HepG2 (cell line): ENCODE data around the gene KRTDAP. TPM values are rescaled to one million over a fixed set of nuclear protein-coding genes. Genes with fewer than 3 reads are reported as not detected.
A peak's percentile ranks its signal among the peaks of the same experiment; 100 is the strongest.

Experiments used
- ARHGAP35 ChIP-seq: sonication (generic); formaldehyde crosslinking; IDR thresholded peaks from 2 replicates; pipeline ENCODE4 v1.9.0; 2022; ENCODE audit warnings: mild to moderate bottlenecking, inconsistent platforms, moderate library complexity, missing genetic modification reagents, borderline replicate concordance
- CEBPG ChIP-seq: IDR thresholded peaks from 2 replicates; pipeline ENCODE4 v1.6.1; 2016
- FOXA1 ChIP-seq, 2 experiments: fragments of 450-650 bp in 1 of 2; sonication (generic) in 1 of 2; formaldehyde crosslinking in 1 of 2; IDR thresholded peaks; 2 replicates each; pipeline versions ENCODE4 v1.4.0 to v1.6.1; 2016 to 2020; ENCODE audit warnings: missing genetic modification reagents in 1 of 2
- FOXP4 ChIP-seq: sonication (generic); formaldehyde crosslinking; IDR thresholded peaks from 2 replicates; pipeline ENCODE4 v1.4.0; 2020; ENCODE audit warnings: missing genetic modification reagents
- GFI1 ChIP-seq: sonication (generic); formaldehyde crosslinking; IDR thresholded peaks from 2 replicates; pipeline ENCODE4 v1.5.0; 2020; ENCODE audit warnings: missing genetic modification reagents, mild to moderate bottlenecking, borderline replicate concordance
- GMEB1 ChIP-seq: sonication (generic); formaldehyde crosslinking; IDR thresholded peaks from 2 replicates; pipeline ENCODE4 v1.5.1; 2020; ENCODE audit warnings: missing genetic modification reagents, mild to moderate bottlenecking, borderline replicate concordance
- HNF1A ChIP-seq, 2 experiments: sonication (generic) in 1 of 2; formaldehyde crosslinking in 1 of 2; IDR thresholded peaks; 2 replicates each; pipeline versions ENCODE4 v1.4.0 to v1.6.1; 2016 to 2020; ENCODE audit warnings: borderline replicate concordance in 1 of 2, low read depth in 1 of 2, mild to moderate bottlenecking in 1 of 2, missing genetic modification reagents in 1 of 2
- KAT7 ChIP-seq: IDR thresholded peaks from 2 replicates; pipeline ENCODE4 v1.6.1; 2018; ENCODE audit warnings: borderline replicate concordance, missing compliant biosample characterization
- NR2C2 ChIP-seq: sonication (generic); formaldehyde crosslinking; IDR thresholded peaks from 2 replicates; pipeline ENCODE4 v1.4.0; 2020; ENCODE audit warnings: missing genetic modification reagents, mild to moderate bottlenecking, moderate library complexity, borderline replicate concordance
- PAXIP1 ChIP-seq: sonication (generic); formaldehyde crosslinking; conservative IDR thresholded peaks from 2 replicates; pipeline ENCODE4 v1.4.0; 2020; ENCODE audit warnings: mild to moderate bottlenecking, missing genetic modification reagents, moderate library complexity
- PREB ChIP-seq: sonication (generic); formaldehyde crosslinking; IDR thresholded peaks from 2 replicates; pipeline ENCODE4 v1.4.0; 2020; ENCODE audit warnings: missing genetic modification reagents
- TFE3 ChIP-seq: IDR thresholded peaks from 2 replicates; pipeline ENCODE4 v1.6.1; 2016
- ZNF616 ChIP-seq: sonication (generic); formaldehyde crosslinking; IDR thresholded peaks from 2 replicates; pipeline ENCODE4 v1.5.0; 2020; ENCODE audit warnings: low read depth, mild to moderate bottlenecking, missing genetic modification reagents
- polyA plus RNA-seq, 8 experiments: library from polyadenylated mRNA; depleted of rRNA in 3 of 8; stranded (reverse) in 7 of 8; unstranded in 1 of 8; fragments of >200 nt; fragmentation: Illumina TruSeq in 4 of 8; extraction: Trizol in 4 of 8; gene quantifications; 2 replicates each; pipeline versions ENCODE4 v1.2.1 to v1.2.3, GENCODE V29; 2011 to 2016; ENCODE audit warnings: low read depth in 4 of 8, missing spikeins in 1 of 8, mixed read lengths in 1 of 8; ENCODE audit not compliant: insufficient read depth in 1 of 8
- total RNA-seq, 5 experiments: library from RNA; depleted of rRNA; stranded (reverse); fragments of >200 nt; fragmentation: Illumina TruSeq; extraction: Trizol; gene quantifications; 2 replicates each; pipeline ENCODE4 v1.2.3, GENCODE V29; 2016; ENCODE audit warnings: low read depth in 1 of 5

KRTDAP gene
- total and polyA plus RNA-seq, 2 of the 13 experiments (the other 11 are each of a cell fraction or from before 2014, with no cell fraction given), result 0.86 to 1.5 TPM

GRCh38 chr19:35486268-35486708, 4.0 kb downstream of the KRTDAP start (continued):
- TF ChIP-seq FOXA1 (IDR thresholded peaks at IDR 0.05) (no peak), FOXA1 (CRISPR knock-in tag; IDR thresholded peaks at IDR 0.05) (no peak), GFI1 (CRISPR knock-in tag) (peak; percentile 74), PREB (CRISPR knock-in tag) (no peak), ZNF616 (CRISPR knock-in tag) (no peak), GMEB1 (CRISPR knock-in tag) (0 out of 2 replicates have a peak, but pooled peaks have one; percentile 3), KAT7 (0 out of 2 replicates have a peak, but pooled peaks have one; percentile 44), PAXIP1 (CRISPR knock-in tag) (peak; percentile 85), CEBPG (CRISPR knock-in tag) (peak; percentile 29; the same call in 1 of the 2 replicates), HNF1A (IDR thresholded peaks at IDR 0.05; ENCODE audit: low read depth) (no peak), HNF1A (CRISPR knock-in tag; IDR thresholded peaks at IDR 0.05; ENCODE audit: borderline replicate concordance) (peak; percentile 44; the same call in 1 of the 2 replicates), ARHGAP35 (CRISPR knock-in tag) (no peak), FOXP4 (CRISPR knock-in tag) (peak; percentile 58), NR2C2 (CRISPR knock-in tag) (peak; percentile 28; the same call in 1 of the 2 replicates), TFE3 (CRISPR knock-in tag) (peak; percentile 64)
